ENCODE results near the gene FAM200C. TPM values are rescaled to one million over a fixed set of nuclear protein-coding genes. Genes with fewer than 3 reads are reported as not detected.

Gene FAM200C
- total and polyA plus RNA-seq, 2 of the 8 experiments (the other 6 are each of a cell fraction or from before 2014, with no cell fraction given) = 2.6 to 7.3 TPM

DNA sequence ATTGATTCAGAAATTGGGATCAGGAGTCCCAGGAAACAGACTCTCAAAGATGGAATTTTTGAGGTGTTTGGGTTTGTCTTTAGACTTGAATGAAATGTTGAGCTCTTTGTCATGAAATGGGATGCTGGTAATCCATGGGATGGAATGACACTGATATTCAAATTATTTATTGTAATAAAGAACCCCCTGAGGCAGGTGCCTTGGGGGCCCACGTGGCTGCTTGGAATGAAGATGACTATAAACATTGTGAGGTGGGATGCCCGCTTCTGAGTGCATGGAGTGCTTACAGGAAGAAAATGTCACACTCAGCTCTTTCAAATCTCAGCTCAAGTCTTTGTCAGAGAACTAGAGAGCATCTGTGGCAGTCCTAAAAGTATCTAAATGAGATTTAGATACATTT, 19.8 kb downstream of the FAM200C start (continued):
- TF ChIP-seq ZNF274 (IDR thresholded peaks at IDR 0.05; ENCODE audit: borderline replicate concordance, extremely low read depth, low read length) = no peak

Measured in H1 (cell line).